NCI-H2196 (cell line): ENCODE data around the gene IGSF8.
"Not testable (repeated sequence)": the region's sequence is repeated elsewhere in the genome, so short reads cannot be mapped to it uniquely, and the experiment has no call there.

Experiments
- DNase-seq: peaks from one replicate; lab custom pipeline; 2025; ENCODE audit not compliant: unreplicated experiment; lab: John Stamatoyannopoulos, UW

The IGSF8 gene

GRCh38 chr1:160127381-160127780 lies 29.0 kb upstream of the IGSF8 start:
- no peak for DNase-seq

- not testable (repeated sequence) for DNase-seq
Observed at GRCh38 chr1:160126342-160126741, 27.9 kb upstream of the IGSF8 start.

- no peak for DNase-seq
Observed at GRCh38 chr1:160125746-160126145, 27.3 kb upstream of the IGSF8 start.

DNA sequence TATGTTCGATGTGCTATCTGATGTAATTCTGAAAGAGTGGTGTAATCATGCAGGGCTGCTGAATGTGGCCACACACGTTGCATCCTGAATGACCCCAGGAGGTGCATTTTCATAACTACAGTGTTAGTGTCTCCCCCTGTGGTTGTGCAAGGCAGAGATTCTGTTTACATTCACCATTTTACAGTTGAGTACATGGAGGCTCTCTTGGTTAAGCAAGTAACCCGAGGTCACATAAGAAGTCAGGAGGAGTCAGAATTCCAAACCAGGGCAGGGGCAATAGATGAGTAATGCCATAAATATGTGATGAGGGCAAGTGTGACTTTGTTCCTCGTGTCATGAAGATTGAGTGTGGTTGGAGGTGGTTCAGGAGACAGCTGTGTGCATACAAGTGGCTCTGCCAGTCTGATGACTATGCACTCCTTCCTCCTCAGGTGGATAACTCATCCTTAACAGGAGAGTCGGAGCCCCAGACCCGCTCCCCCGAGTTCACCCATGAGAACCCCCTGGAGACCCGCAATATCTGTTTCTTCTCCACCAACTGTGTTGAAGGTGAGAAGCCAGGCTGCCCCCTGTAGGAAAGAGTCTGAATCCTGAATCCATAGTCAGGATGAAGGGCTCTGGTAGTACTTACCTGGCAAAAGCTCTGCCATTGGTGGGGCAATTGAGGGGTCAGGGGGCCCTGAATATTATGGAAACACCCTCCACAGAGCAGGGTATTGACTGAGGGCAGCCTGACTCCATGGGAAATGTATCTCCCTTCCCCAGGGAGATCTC lies 26.5 kb upstream of the IGSF8 start:
- no peak for DNase-seq

- no peak for DNase-seq
Observed at GRCh38 chr1:160123726-160124125, 25.3 kb upstream of the IGSF8 start.

GRCh38 chr1:160122978-160123495 lies 24.6 kb upstream of the IGSF8 start:
- DNase-seq: no peak

- DNase-seq: no peak
Observed at GRCh38 chr1:160121388-160121787, 23.0 kb upstream of the IGSF8 start.

DNA sequence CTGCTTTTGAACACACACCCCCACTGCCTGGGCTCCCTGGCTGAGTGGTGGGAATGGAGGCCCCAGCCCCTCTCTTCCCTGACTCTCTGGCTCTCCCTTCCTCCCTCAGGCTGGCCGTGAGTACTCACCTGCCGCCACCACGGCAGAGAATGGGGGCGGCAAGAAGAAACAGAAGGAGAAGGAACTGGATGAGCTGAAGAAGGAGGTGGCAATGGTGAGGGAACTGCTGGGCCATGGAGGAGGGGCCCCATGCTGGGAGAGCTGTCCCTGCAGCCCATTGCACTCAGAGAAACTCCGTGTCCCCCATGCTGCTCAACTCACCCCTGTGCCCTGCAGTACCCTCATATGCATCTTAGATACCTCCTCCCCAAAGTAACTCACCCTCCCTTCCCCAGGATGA lies 22.4 kb upstream of the IGSF8 start:
- no peak for DNase-seq

- no peak for DNase-seq
Observed at GRCh38 chr1:160118928-160119327, 20.5 kb upstream of the IGSF8 start.

DNA sequence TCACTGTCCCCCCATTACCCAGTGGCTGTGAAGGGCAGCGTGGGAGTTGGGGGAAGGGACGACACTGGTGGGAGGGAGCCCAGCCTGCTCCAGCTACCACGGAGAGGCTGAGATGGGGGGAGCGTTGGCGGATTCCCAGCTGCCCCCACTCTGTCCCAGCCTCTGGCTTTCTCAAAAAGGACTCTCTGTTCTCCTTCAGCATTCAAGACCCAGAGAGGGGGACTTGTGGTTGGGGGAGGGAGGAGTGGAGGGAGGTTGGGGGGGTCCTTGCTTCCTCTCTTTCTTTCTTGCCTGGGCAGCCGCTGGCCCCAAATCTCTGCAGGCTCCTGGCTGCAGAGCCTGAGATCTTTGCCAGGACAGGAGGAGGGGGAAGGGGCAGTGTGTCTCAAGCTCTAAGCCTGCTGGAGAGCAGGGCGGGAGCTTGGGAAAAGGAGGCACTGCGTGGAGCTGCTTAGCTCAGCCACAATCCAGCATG lies 19.3 kb upstream of the IGSF8 start:
- no peak for DNase-seq

- no peak for DNase-seq
Observed at GRCh38 chr1:160117300-160117699, 18.9 kb upstream of the IGSF8 start.

- DNase-seq: no peak
Observed at GRCh38 chr1:160116283-160117147, 18.1 kb upstream of the IGSF8 start.

GRCh38 chr1:160115545-160116282 lies 17.3 kb upstream of the IGSF8 start, which contains the start of gene ATP1A2:
Gene ATP1A2 (plus strand): TSS chr1:160115759. CDS start chr1:160115862, 103 bp downstream.
- no peak for DNase-seq

GRCh38 chr1:160114085-160114484 lies 15.7 kb upstream of the IGSF8 start:
- no peak for DNase-seq

GRCh38 chr1:160113407-160113806 lies 15.0 kb upstream of the IGSF8 start:
- no peak for DNase-seq

- no peak for DNase-seq
Observed at GRCh38 chr1:160112357-160112756, 13.9 kb upstream of the IGSF8 start.

- not testable (repeated sequence) for DNase-seq
Observed at GRCh38 chr1:160111462-160111861, 13.0 kb upstream of the IGSF8 start.

DNA sequence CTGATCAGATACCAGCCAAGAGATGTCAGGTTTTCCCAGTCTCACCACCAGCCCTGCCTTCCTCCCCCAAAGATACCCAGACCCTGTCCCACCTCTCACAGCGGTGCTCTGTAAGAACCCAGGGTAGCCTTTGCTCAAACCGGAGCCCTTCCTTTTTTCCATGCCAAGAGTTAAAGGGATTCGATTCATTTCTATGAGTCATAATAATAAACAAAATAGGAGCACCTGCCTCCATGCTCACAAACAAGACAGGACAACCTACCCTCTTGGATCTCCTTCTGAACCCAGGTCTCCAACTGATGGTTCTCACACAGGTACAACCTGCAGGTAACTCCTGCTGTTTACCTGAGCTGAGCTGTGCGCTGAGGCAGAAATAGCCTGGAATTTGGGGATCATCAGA lies 11.3 kb upstream of the IGSF8 start:
- no peak for DNase-seq

DNA sequence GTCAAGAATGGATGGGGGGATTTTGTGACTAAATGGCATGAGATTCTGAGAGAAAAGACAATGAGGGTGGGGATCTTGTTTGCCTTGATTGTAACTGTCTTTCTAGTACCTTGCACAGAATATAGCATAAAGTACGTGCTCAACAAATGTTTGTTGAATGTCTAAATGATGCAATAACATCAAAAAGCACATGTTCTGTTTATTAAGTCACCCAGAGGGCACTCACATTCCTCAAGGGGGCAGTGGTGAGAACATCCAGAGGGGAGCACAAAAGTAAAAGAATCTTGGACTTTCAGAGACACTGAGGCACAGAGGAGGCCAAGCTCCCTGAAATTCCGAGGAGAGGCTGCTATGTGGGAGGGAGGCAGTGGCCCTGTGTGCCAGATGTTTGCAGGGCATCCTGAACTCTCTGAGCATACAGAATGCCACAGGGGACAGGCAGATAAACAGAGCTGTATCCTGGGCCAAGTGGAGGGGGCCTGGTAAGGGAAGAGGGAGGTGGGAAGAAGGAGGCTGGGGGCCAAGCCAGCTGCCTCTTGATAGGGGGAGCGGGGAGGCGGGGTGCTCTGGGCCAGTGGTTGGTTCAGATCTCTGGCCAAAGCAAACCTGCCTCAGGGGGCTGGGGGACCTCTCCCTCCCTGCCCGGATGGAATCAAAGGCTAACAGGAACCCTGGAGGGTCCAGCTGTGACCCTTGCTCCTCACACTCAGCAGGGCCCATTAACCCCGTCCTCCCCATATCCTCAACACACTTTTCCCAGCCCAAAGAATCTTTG lies 10.7 kb upstream of the IGSF8 start:
- no peak for DNase-seq

- no peak for DNase-seq
Observed at GRCh38 chr1:160107512-160107911, 9.1 kb upstream of the IGSF8 start.
